ENCODE results near the gene NUDCD3.

DNA sequence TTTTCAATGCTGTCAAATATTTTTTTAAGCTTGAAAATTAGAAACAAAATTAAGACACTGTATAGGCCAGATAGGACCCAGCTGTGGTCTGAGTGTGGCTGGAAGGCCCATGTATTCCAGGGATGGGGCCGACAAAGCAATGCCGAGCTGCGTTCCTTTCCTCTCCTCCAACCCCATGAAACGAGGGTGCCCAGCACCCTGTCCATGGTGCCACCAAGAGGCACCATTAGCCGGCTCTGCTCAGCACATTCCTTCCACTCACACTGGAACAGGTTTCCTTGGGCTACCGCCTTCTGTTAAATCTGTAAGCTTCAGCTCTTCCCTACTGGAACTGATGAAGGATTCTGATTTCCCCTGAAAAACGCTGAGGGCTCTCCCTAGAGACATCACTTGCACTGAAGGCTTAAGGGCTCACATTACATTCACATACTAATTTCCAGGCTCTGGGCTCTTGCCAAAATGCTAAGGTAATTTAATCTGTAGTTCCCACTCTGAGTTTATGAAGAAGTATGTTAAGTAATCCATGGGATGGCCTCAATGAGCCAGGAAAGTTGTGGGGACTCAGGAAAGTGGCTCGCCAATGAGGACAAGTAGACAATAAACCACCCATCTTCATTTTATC is 91.4 kb downstream of the NUDCD3 start:
- TF ChIP-seq, protein P1, sequence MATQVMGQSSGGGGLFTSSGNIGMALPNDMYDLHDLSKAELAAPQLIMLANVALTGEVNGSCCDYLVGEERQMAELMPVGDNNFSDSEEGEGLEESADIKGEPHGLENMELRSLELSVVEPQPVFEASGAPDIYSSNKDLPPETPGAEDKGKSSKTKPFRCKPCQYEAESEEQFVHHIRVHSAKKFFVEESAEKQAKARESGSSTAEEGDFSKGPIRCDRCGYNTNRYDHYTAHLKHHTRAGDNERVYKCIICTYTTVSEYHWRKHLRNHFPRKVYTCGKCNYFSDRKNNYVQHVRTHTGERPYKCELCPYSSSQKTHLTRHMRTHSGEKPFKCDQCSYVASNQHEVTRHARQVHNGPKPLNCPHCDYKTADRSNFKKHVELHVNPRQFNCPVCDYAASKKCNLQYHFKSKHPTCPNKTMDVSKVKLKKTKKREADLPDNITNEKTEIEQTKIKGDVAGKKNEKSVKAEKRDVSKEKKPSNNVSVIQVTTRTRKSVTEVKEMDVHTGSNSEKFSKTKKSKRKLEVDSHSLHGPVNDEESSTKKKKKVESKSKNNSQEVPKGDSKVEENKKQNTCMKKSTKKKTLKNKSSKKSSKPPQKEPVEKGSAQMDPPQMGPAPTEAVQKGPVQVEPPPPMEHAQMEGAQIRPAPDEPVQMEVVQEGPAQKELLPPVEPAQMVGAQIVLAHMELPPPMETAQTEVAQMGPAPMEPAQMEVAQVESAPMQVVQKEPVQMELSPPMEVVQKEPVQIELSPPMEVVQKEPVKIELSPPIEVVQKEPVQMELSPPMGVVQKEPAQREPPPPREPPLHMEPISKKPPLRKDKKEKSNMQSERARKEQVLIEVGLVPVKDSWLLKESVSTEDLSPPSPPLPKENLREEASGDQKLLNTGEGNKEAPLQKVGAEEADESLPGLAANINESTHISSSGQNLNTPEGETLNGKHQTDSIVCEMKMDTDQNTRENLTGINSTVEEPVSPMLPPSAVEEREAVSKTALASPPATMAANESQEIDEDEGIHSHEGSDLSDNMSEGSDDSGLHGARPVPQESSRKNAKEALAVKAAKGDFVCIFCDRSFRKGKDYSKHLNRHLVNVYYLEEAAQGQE (IDR thresholded peaks at IDR 0.05; ENCODE audit: insufficient read depth in 1 of 2, low read depth in 2 of 2, low read length in 1 of 2) = no peak
- TF ChIP-seq, protein P2, sequence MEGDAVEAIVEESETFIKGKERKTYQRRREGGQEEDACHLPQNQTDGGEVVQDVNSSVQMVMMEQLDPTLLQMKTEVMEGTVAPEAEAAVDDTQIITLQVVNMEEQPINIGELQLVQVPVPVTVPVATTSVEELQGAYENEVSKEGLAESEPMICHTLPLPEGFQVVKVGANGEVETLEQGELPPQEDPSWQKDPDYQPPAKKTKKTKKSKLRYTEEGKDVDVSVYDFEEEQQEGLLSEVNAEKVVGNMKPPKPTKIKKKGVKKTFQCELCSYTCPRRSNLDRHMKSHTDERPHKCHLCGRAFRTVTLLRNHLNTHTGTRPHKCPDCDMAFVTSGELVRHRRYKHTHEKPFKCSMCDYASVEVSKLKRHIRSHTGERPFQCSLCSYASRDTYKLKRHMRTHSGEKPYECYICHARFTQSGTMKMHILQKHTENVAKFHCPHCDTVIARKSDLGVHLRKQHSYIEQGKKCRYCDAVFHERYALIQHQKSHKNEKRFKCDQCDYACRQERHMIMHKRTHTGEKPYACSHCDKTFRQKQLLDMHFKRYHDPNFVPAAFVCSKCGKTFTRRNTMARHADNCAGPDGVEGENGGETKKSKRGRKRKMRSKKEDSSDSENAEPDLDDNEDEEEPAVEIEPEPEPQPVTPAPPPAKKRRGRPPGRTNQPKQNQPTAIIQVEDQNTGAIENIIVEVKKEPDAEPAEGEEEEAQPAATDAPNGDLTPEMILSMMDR (IDR thresholded peaks at IDR 0.05) = no peak
- no peak for TF ChIP-seq POLR2AphosphoS5 (IDR thresholded peaks at IDR 0.05; ENCODE audit: low read depth, low read length)
